A549 treated with AZD2906 at 1 μM for 4 hours (cell line): ENCODE measurements around the gene FREM3. TPM values are rescaled to one million over a fixed set of nuclear protein-coding genes. Genes with fewer than 3 reads are reported as not detected.

ENCODE experiments used
- total RNA-seq: library from RNA; stranded (reverse); fragments of 200-300 nt; extraction: Qiagen RNA extraction; gene quantifications from 5 replicates; pipeline ENCODE4 v1.2.3, GENCODE V29; 2022

The FREM3 gene
- total RNA-seq = not detected in 5 replicates

DNA sequence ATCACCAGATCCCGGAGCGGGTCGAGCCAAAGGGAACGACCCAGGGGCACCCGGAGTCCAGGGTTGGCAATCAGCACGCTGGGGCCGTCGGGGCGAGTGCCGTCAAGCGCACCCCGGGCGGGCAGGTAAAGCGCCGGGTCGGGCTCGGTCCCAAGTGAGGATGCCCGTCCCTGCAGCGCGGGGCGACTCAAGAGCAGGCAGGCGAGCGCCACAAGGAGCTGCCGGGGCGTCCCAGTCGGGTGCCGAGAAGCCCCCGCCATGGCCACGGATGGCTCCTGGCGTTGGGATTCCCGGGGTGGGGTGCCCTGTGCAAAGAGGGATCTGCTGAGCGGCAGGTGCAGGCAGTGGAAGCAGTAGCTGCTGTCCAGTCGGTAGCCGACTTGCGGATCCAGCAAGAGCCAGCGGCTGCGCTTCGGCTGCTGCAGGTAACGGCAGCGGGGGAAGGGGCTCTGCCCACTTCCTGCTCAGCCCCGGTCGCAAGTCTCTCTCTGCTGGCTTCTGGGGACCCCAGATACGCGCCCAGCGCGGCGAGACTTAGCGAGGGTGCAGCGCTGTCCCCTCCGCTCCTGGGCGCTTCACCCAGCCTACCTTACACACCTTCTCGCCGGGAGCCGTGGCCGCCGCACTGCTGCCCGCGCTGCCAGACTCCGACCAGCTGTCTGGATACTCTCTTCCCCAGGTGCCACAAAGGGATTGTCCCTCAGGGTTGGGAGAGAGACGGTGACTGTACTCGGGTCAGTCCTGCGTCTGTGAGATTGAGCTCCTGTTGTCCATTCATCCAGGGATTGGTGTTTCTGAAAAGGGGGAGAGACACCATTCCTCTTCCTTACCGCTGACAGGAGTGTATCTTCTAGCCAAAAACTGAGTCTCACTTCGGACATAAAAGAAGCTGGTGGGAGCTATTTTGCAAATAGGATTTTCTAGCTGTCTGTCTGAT is at the start of gene FREM3:
FREM3 (minus strand) TSS at position 260 of the 937 bp plus-strand sequence; CDS start at position 260, 0 bp downstream.

Other genes starting within 250 kb of the FREM3 start
- 16.8 to 27.1 TPM (median 19.3 TPM) in 5 replicates for gene SMARCA5, start 187.0 kb downstream of the FREM3 start, total RNA-seq
- not detected in 5 replicates for gene GYPE, start 204.9 kb upstream of the FREM3 start, total RNA-seq